OCI-LY7 (cell line): Measurements from ENCODE around the gene RAPGEF6.
"Not testable (repeated sequence)": the region's sequence is repeated elsewhere in the genome, so short reads cannot be mapped to it uniquely, and the experiment has no call there.

Experiments used
- EZH2phosphoT487 ChIP-seq: fragments of 200-600 bp; sonication (generic); IDR thresholded peaks from 2 replicates; pipeline ENCODE4 v1.6.1; 2018; ENCODE audit warnings: low read depth, borderline replicate concordance, mild to moderate bottlenecking, mixed run types, antibody characterized with exemption, low read length, moderate library complexity, mixed read lengths
- TF ChIP-seq, protein P1 (sequence below): fragments of 200-600 bp; sonication (generic); conservative IDR thresholded peaks from 2 replicates; pipeline ENCODE4 v1.5.1; 2014; ENCODE audit warnings: mild to moderate bottlenecking, antibody characterized with exemption, low read length, moderate library complexity, mixed read lengths

DNA sequence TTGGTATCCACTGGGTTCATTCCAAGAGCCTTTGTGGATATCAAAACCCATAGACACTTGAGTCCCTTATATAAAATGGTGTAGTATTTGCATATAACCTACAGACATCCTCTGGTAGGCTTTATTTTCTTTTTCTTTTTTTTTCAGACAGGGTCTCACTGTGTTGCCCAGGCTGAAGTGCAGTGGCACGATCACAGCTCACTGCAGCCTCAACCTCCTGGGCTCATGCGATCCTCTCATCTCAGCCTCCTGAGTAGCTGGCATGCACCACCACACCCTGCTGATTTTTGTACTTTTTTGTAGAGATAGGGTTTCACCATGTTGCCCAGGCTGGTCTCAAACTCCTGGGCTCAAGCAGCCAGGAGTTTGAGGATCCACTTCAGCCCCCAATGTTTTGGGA lies 13.9 kb downstream of the RAPGEF6 start:
- TF ChIP-seq, protein P1, sequence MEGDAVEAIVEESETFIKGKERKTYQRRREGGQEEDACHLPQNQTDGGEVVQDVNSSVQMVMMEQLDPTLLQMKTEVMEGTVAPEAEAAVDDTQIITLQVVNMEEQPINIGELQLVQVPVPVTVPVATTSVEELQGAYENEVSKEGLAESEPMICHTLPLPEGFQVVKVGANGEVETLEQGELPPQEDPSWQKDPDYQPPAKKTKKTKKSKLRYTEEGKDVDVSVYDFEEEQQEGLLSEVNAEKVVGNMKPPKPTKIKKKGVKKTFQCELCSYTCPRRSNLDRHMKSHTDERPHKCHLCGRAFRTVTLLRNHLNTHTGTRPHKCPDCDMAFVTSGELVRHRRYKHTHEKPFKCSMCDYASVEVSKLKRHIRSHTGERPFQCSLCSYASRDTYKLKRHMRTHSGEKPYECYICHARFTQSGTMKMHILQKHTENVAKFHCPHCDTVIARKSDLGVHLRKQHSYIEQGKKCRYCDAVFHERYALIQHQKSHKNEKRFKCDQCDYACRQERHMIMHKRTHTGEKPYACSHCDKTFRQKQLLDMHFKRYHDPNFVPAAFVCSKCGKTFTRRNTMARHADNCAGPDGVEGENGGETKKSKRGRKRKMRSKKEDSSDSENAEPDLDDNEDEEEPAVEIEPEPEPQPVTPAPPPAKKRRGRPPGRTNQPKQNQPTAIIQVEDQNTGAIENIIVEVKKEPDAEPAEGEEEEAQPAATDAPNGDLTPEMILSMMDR, result not testable (repeated sequence)
- not testable (repeated sequence) for TF ChIP-seq EZH2phosphoT487
